ENCODE measurements around the gene PDCD7.

The PDCD7 gene

GRCh38 chr15:65067645-65068402 is 65.8 kb downstream of the PDCD7 start, which contains the start of gene RASL12:
Gene RASL12, minus strand, starts transcription at chr15:65067991. Its CDS starts 156 bp downstream, at chr15:65067835.
- H3K4me3 ChIP-seq (ENCODE audit: low read depth, low read length), result no peak within 1 kb of the TSS
- TF ChIP-seq CTCF (IDR thresholded peaks at IDR 0.05; ENCODE audit: low read depth, low read length, missing control alignments), result no peak

More at GRCh38 chr15:65067645-65068402, 65.8 kb downstream of the PDCD7 start, which contains the start of gene RASL12:
- DNase-seq (ENCODE audit: low read depth), result no peak
- in situ Hi-C loops (cut with HindIII; ENCODE audit: low sequenced_read_pairs), result no loop called here
